A549 treated with CpdA at 1 μM for 4 hours (cell line): ENCODE results near the gene UMPS. TPM values are rescaled to one million over a fixed set of nuclear protein-coding genes. Genes with fewer than 3 reads are reported as not detected.

Source experiments
- total RNA-seq: library from RNA; stranded (reverse); fragments of 200-300 nt; extraction: Qiagen RNA extraction; gene quantifications from 5 replicates; pipeline ENCODE4 v1.2.3, GENCODE V29; 2022; ENCODE audit warnings: low read depth

Gene UMPS
- total RNA-seq: 46.6 to 67.9 TPM (median 52.0 TPM) in 5 replicates

DNA sequence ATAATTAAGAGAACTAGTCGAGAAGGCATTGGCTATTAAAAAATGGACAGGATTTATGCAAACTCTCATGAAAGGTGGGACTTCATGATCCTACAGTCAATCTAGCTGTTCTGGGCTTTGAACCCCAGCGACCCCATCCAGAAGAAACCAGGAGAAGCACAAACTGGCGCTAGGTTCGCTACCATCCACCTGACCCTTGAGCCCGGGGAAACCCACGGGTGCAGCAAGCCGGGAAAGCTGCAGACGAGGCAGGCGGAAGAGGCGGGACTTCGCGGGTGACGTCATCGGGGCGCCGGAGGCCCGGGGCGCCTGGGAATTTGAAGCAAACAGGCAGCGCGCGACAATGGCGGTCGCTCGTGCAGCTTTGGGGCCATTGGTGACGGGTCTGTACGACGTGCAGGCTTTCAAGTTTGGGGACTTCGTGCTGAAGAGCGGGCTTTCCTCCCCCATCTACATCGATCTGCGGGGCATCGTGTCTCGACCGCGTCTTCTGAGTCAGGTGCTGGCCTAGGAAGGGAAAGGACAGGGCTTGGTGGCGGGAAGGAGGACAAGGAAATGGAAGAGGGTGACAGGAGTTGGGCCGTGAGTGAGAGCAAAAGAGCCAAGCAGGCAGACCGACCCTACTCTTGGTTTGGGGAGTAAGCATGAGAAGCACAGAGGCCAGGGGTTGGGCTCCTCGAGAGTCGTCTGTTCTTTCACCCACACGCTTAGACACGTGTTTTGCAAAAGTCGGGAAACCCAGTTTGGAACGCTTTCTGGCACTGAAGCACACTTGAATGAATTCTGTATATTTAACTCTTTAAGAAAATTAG lies at the start of gene UMPS:
UMPS (plus strand) TSS at position 324 of the 812 bp plus-strand sequence; CDS start at position 344, 20 bp downstream.

Other genes starting within 250 kb of the UMPS start
- gene ITGB5, start 156.9 kb downstream of the UMPS start, total RNA-seq: 328 to 412 TPM (median 391 TPM) in 5 replicates
- gene MUC13, start 204.3 kb downstream of the UMPS start, total RNA-seq: 6.9 to 9.4 TPM (median 7.7 TPM) in 5 replicates